HEK293 (cell line): ENCODE measurements around the gene ARRB2.

Experiments used
- BCL11A ChIP-seq: fragments of 450-650 bp; formaldehyde crosslinking; IDR thresholded peaks from 2 replicates; pipeline ENCODE4 v1.5.1; 2016; ENCODE audit warnings: low read depth, missing biosample characterization, missing genetic modification characterization
- PRDM6 ChIP-seq: fragments of 450-650 bp; formaldehyde crosslinking; IDR thresholded peaks from 2 replicates; pipeline ENCODE4 v1.5.1; 2017; ENCODE audit warnings: missing biosample characterization, missing genetic modification characterization
- YY1 ChIP-seq: fragments of 450-650 bp; formaldehyde crosslinking; IDR thresholded peaks from 2 replicates; pipeline ENCODE4 v1.5.1; 2018; ENCODE audit warnings: missing biosample characterization, missing genetic modification characterization
- ZNF121 ChIP-seq: fragments of 450-650 bp; formaldehyde crosslinking; IDR thresholded peaks from 2 replicates; pipeline ENCODE4 v1.5.1; 2016; ENCODE audit warnings: missing biosample characterization, missing genetic modification characterization
- ZNF174 ChIP-seq: fragments of 450-650 bp; formaldehyde crosslinking; IDR thresholded peaks from 2 replicates; pipeline ENCODE4 v1.5.0; 2017; ENCODE audit warnings: missing biosample characterization, mild to moderate bottlenecking, missing genetic modification characterization
- ZNF175 ChIP-seq: fragments of 450-650 bp; formaldehyde crosslinking; IDR thresholded peaks from 2 replicates; pipeline ENCODE4 v1.5.1; 2016; ENCODE audit warnings: missing biosample characterization, missing genetic modification characterization
- ZNF274 ChIP-seq, 2 experiments: fragments of 200-500 bp in 1 of 2; fragments of 450-650 bp in 1 of 2; sonication (Bioruptor generic) in 1 of 2; formaldehyde crosslinking in 1 of 2; IDR thresholded peaks; 2 replicates each; pipeline versions ENCODE4 v1.5.1 to v1.6.1; 2014 to 2016; ENCODE audit warnings: borderline replicate concordance in 1 of 2, inconsistent platforms in 1 of 2, low read length in 1 of 2, missing biosample characterization in 1 of 2, missing genetic modification characterization in 1 of 2

- TF ChIP-seq ZNF174 (tag by site-specific recombination): no peak
- no peak for TF ChIP-seq ZNF274 (IDR thresholded peaks at IDR 0.05; ENCODE audit: low read length)
- no peak for TF ChIP-seq ZNF274 (tag by site-specific recombination; IDR thresholded peaks at IDR 0.05; ENCODE audit: borderline replicate concordance)
- no peak for TF ChIP-seq PRDM6 (tag by site-specific recombination)
- no peak for TF ChIP-seq YY1 (tag by site-specific recombination)
- no peak for TF ChIP-seq ZNF121 (tag by site-specific recombination)
- no peak for TF ChIP-seq BCL11A
- no peak for TF ChIP-seq ZNF175 (tag by site-specific recombination)
Measured at GRCh38 chr17:4742629-4743028, 32.2 kb downstream of the ARRB2 start.
